ENCODE measurements around the gene TNFAIP2.

DNA sequence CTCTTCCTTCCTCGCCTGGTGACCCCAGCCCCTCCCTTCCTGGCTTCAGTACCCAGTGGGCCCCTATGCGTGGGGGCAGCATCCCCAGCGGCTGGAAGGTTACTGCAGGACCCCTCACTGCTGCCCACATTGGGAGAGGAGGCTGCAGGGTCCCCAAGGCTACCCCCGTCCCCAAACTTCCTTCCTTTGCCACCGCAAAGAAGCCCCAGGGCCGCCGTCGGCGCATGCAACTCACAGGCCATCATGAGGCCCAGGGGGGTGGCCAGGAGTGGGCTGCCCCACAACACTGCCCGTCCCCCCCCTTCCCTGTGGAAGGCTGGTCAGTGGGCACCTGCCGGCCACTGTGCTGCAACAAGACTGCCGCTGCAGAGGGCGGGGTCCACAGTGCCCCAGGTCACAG, 9.5 kb upstream of the TNFAIP2 start:
- no peak for TF ChIP-seq CTCF (IDR thresholded peaks at IDR 0.05 in 4 of 5, conservative IDR thresholded peaks at IDR 0.05 in 1 of 5)
- TF ChIP-seq POLR2A (IDR thresholded peaks at IDR 0.05): no peak
